ENCODE results near the gene ZGRF1. TPM values are rescaled to one million over a fixed set of nuclear protein-coding genes. Genes with fewer than 3 reads are reported as not detected.
"Not testable (repeated sequence)": the region's sequence is repeated elsewhere in the genome, so short reads cannot be mapped to it uniquely, and the experiment has no call there.

ZGRF1 gene
- total RNA-seq, 2 experiments from 2014 or later, result 34.4 to 37.3 TPM

DNA sequence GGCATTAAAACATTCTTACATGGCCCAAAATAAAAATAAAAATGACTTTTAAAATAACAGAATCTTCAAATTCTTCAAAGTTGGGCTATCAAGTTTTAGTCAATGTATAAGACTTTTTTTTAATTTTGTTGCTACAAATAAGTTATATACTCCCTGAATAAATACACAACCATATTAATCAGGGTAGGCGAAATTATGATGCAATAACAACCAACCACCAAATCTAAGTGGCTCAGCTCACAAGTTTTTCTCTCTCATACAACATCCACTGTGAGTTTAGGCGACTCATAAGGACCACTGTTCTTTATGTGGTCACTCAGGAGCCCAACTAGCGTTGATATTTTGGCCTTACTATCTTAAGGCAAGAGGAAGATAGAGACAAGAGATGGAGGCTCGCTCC lies 131.9 kb downstream of the ZGRF1 start:
- Mint-ChIP-seq H3K27me3 (peaks cover 72% of the 10 kb centered on the region), H3K4me3 (no peak overlapping the region), H3K4me1 (peaks cover 14% of the 10 kb centered on the region), H3K27ac (no peak overlapping the region), H3K36me3 (no peaks in the 10 kb centered on the region), H3K9me3 (no peaks in the 10 kb centered on the region)
- no peak for DNase-seq

DNA sequence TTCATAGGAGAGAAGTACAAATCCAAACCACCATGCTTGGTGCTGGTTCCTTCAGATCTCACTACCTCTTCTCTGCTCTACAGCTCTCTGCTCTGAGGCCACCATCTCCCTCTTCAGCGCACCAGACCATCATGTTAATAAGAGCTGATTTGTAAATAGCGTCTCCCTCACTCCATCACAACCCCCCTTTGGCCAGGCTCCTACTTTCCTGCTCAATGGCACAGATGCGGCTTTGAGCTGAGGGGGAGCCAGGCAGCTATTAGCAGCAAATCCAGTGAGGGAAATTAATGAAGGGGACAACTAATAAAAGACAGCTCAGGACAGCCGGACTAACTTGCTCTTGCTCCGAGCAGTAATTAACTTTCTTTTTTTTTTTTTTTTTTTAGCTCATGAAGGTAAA lies 133.8 kb downstream of the ZGRF1 start:
- H3K36me3 Mint-ChIP-seq, result no peaks in the 10 kb centered on the region
- no peak for DNase-seq
- H3K27ac Mint-ChIP-seq, result no peak overlapping the region
- peaks cover 60% of the 10 kb centered on the region for H3K27me3 Mint-ChIP-seq
- H3K9me3 Mint-ChIP-seq, result no peaks in the 10 kb centered on the region
- no peaks in the 10 kb centered on the region for H3K4me1 Mint-ChIP-seq
- H3K4me3 Mint-ChIP-seq, result no peak overlapping the region

DNA sequence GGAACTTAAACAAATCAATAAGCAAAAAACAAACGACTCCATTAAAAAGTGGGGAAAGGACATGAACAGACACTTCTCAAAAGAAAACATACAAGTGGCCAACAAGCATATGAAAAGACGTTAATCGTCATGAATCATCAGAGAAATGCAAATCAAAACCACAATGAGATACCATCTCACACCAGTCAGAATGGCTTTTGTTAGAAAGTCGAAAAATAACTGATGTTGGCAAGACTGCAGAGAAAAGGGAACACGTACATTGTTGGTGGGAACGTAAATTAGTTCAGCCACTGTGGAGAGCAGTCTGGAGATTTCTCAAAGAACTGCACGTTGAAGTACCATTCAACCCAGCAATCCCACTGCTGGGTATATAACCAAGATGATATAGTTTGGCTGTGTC lies 144.4 kb downstream of the ZGRF1 start:
- H3K36me3 Mint-ChIP-seq, result peaks cover 4% of the 10 kb centered on the region
- no peak for DNase-seq
- no peak overlapping the region for H3K27ac Mint-ChIP-seq

DNA sequence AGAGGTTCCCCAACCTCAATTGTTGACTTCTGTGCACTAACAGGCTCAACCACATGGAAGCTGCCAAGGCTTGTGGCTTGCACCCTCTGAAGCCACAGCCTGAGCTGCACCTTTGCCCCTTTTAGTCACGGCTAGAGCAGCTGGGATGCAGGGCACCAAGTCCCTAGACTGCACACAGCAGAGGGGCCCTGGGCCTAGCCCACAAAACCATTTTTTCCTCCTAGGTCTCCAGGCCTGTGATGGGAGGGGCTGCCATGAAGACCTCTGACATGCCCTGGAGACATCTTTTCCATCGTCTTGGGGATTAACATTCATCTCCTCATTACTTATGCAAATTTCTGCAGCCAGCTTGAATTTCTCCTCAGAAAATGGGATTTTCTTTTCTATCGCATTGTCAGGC lies 145.9 kb downstream of the ZGRF1 start:
- Mint-ChIP-seq H3K27me3 (peaks cover 16% of the 10 kb centered on the region), H3K9me3 (peaks cover 19% of the 10 kb centered on the region)
- not testable (repeated sequence) for DNase-seq, H3K4me3 Mint-ChIP-seq, H3K4me1 Mint-ChIP-seq, H3K27ac Mint-ChIP-seq, H3K36me3 Mint-ChIP-seq

More for the DNA sequence above, 144.4 kb downstream of the ZGRF1 start:
- H3K9me3 Mint-ChIP-seq, result peaks cover 19% of the 10 kb centered on the region
- peaks cover 16% of the 10 kb centered on the region for H3K27me3 Mint-ChIP-seq
- H3K4me3 Mint-ChIP-seq, result no peak overlapping the region
- no peaks in the 10 kb centered on the region for H3K4me1 Mint-ChIP-seq

Other genes starting within 250 kb of the ZGRF1 start
- not detected for gene NEUROG2, start 120.7 kb downstream of the ZGRF1 start, total RNA-seq
- 10 to 100 TPM; 48.1 to 54.5 TPM for gene LARP7, start 234 bp upstream of the ZGRF1 start, total RNA-seq